Measurements from ENCODE around the gene RIN3. TPM values are rescaled to one million over a fixed set of nuclear protein-coding genes. Genes with fewer than 3 reads are reported as not detected.

RIN3 gene
- total RNA-seq, 1 experiment from 2014 or later: 14.8 TPM

- intact Hi-C loops (cut with micrococcal nuclease; ENCODE audit: unreplicated experiment): no loop called here
- H3K4me1 ChIP-seq (replicated peaks; ENCODE audit: insufficient read depth): peaks cover 10% of the 10 kb centered on the region
These were observed 116.8 kb downstream of the RIN3 start for GRCh38 chr14:92630367-92630766.

GRCh38 chr14:92631098-92631497 is 117.5 kb downstream of the RIN3 start:
- Histone ChIP-seq H4K20me1 (ENCODE audit: insufficient read depth) (no peaks in the 10 kb centered on the region), H3F3A (ENCODE audit: insufficient read depth, low read depth) (no peaks in the 10 kb centered on the region), H3K9me3 (ENCODE audit: insufficient read depth, low read depth) (peaks cover 18% of the 10 kb centered on the region; the same call in 1 of the 2 replicates), H3K4me3 (no peak overlapping the region), H3K9me2 (ENCODE audit: insufficient read depth) (no peaks in the 10 kb centered on the region), H3K27me3 (ENCODE audit: insufficient read depth, low read depth) (no peaks in the 10 kb centered on the region), H3K4me1 (replicated peaks; ENCODE audit: insufficient read depth) (peaks cover 3% of the 10 kb centered on the region), H3K4me2 (no peak overlapping the region), H2AFZ (no peak overlapping the region), H3K79me2 (ENCODE audit: low read depth) (0 out of 2 replicates have a peak, but pooled peaks cover 3% of the 10 kb centered on the region), H3K36me3 (ENCODE audit: low read depth) (peaks cover 16% of the 10 kb centered on the region), H3K27ac (no peak overlapping the region)
- CTCF ChIA-PET: no interaction called here
- no peak for TF ChIP-seq EZH2 (IDR thresholded peaks at IDR 0.05; ENCODE audit: low read depth)
- TF ChIP-seq CTCF (conservative IDR thresholded peaks at IDR 0.05): no peak
- no TSS peak for BruUV-seq (replicated peaks)
- intact Hi-C loops (cut with micrococcal nuclease; ENCODE audit: unreplicated experiment): no loop called here
- POLR2A ChIA-PET (ENCODE audit: unreplicated experiment): no interaction called here
- DNase-seq: no peak

More at GRCh38 chr14:92630367-92630766, 116.8 kb downstream of the RIN3 start:
- POLR2A ChIA-PET (ENCODE audit: unreplicated experiment): no interaction called here
- Histone ChIP-seq H3K36me3 (ENCODE audit: low read depth) (peaks cover 19% of the 10 kb centered on the region), H2AFZ (no peak overlapping the region), H3K9me3 (ENCODE audit: insufficient read depth, low read depth) (peaks cover 19% of the 10 kb centered on the region; the same call in 1 of the 2 replicates), H3K27me3 (ENCODE audit: insufficient read depth, low read depth) (no peaks in the 10 kb centered on the region), H3K9me2 (ENCODE audit: insufficient read depth) (no peaks in the 10 kb centered on the region), H3K79me2 (ENCODE audit: low read depth) (peaks cover 8% of the 10 kb centered on the region; the same call in 1 of the 2 replicates), H4K20me1 (ENCODE audit: insufficient read depth) (no peaks in the 10 kb centered on the region), H3K4me3 (no peak overlapping the region), H3K27ac (no peak overlapping the region), H3F3A (ENCODE audit: insufficient read depth, low read depth) (0 out of 2 replicates have a peak, but pooled peaks cover 4% of the 10 kb centered on the region), H3K4me2 (no peak overlapping the region)
- no TSS peak for BruUV-seq (replicated peaks)
- DNase-seq: no peak
- TF ChIP-seq EZH2 (IDR thresholded peaks at IDR 0.05; ENCODE audit: low read depth) (no peak), CTCF (conservative IDR thresholded peaks at IDR 0.05) (no peak)
- CTCF ChIA-PET: no interaction called here

- H3K9me3 ChIP-seq (ENCODE audit: insufficient read depth, low read depth): peaks cover 4% of the 10 kb centered on the region; the same call in 1 of the 2 replicates
- H3K36me3 ChIP-seq (ENCODE audit: low read depth): 0 out of 2 replicates have a peak, but pooled peaks cover 3% of the 10 kb centered on the region
- H3K4me2 ChIP-seq: no peak overlapping the region
- H2AFZ ChIP-seq: no peak overlapping the region
- H3F3A ChIP-seq (ENCODE audit: insufficient read depth, low read depth): no peaks in the 10 kb centered on the region
- H3K27me3 ChIP-seq (ENCODE audit: insufficient read depth, low read depth): no peaks in the 10 kb centered on the region
- H3K9me2 ChIP-seq (ENCODE audit: insufficient read depth): no peaks in the 10 kb centered on the region
- no peak overlapping the region for H3K27ac ChIP-seq
- no peak overlapping the region for H3K4me3 ChIP-seq
- H3K4me1 ChIP-seq (replicated peaks; ENCODE audit: insufficient read depth): no peaks in the 10 kb centered on the region; the same call in 1 of the 2 replicates
- CTCF ChIA-PET: no interaction called here
- intact Hi-C loops (cut with micrococcal nuclease; ENCODE audit: unreplicated experiment): no loop called here
- no TSS peak for BruUV-seq (replicated peaks)
- H4K20me1 ChIP-seq (ENCODE audit: insufficient read depth): no peaks in the 10 kb centered on the region
- no peak for DNase-seq
- no peaks in the 10 kb centered on the region for H3K79me2 ChIP-seq (ENCODE audit: low read depth)
- POLR2A ChIA-PET (ENCODE audit: unreplicated experiment): no interaction called here
- TF ChIP-seq EZH2 (IDR thresholded peaks at IDR 0.05; ENCODE audit: low read depth) (no peak), CTCF (conservative IDR thresholded peaks at IDR 0.05) (no peak)
These were observed 119.1 kb downstream of the RIN3 start for GRCh38 chr14:92632546-92633273.
